DOHH2 (cell line): ENCODE results near the gene CD72.

Experiments used
- H3F3A ChIP-seq: fragments of 200-600 bp; sonication (generic), shearing (Covaris generic); 2 replicates; pipeline ENCODE4 v1.6.0; 2016; ENCODE audit warnings: antibody characterized with exemption, mild to moderate bottlenecking; ENCODE audit not compliant: control insufficient read depth, insufficient read depth
- H3K27ac ChIP-seq: fragments of 200-600 bp; sonication (generic); 2 replicates; pipeline ENCODE4 v1.5.1; 2014; ENCODE audit warnings: low read depth, mild to moderate bottlenecking, low read length, moderate library complexity
- H3K27me3 ChIP-seq: fragments of 200-600 bp; sonication (generic); 2 replicates; pipeline ENCODE4 v1.6.1; 2014; ENCODE audit warnings: mild to moderate bottlenecking, low read length, mixed read lengths; ENCODE audit not compliant: control insufficient read depth
- H3K36me3 ChIP-seq: fragments of 200-600 bp; sonication (generic); 2 replicates; pipeline ENCODE4 v1.6.1; 2014; ENCODE audit warnings: mild to moderate bottlenecking, low read length, moderate library complexity, mixed read lengths; ENCODE audit not compliant: control insufficient read depth
- H3K4me1 ChIP-seq: fragments of 200-600 bp; sonication (generic); 2 replicates; pipeline ENCODE4 v1.6.1; 2014; ENCODE audit warnings: mild to moderate bottlenecking, low read length, mixed read lengths; ENCODE audit not compliant: control insufficient read depth
- H3K4me2 ChIP-seq: fragments of 200-600 bp; sonication (generic); 2 replicates; pipeline ENCODE4 v1.6.0; 2014; ENCODE audit warnings: mild to moderate bottlenecking, low read length, moderate library complexity
- H3K4me3 ChIP-seq: fragments of 200-600 bp; sonication (generic); 2 replicates; pipeline ENCODE4 v1.5.1; 2014; ENCODE audit warnings: mild to moderate bottlenecking, low read length, mixed read lengths
- H3K79me2 ChIP-seq: fragments of 200-600 bp; sonication (generic); 2 replicates; pipeline ENCODE4 v1.6.1; 2014; ENCODE audit warnings: mild to moderate bottlenecking, low read length, mixed read lengths; ENCODE audit not compliant: control insufficient read depth
- H3K9me2 ChIP-seq: fragments of 200-600 bp; sonication (generic); replicated peaks from 2 replicates; pipeline ENCODE4 v1.6.1; 2014; ENCODE audit warnings: mild to moderate bottlenecking, low read length, mixed read lengths; ENCODE audit not compliant: control insufficient read depth
- H3K9me3 ChIP-seq: fragments of 200-600 bp; sonication (generic); 2 replicates; pipeline ENCODE4 v1.6.1; 2014; ENCODE audit warnings: antibody characterized with exemption, low read length, mixed read lengths; ENCODE audit not compliant: control insufficient read depth, insufficient read depth
- H4K20me1 ChIP-seq: fragments of 200-600 bp; sonication (generic); 2 replicates; pipeline ENCODE4 v1.6.0; 2014; ENCODE audit warnings: low read depth, mild to moderate bottlenecking, antibody characterized with exemption, low read length, moderate library complexity; ENCODE audit not compliant: control insufficient read depth, insufficient read depth
- CTCF ChIP-seq: fragments of 200-600 bp; sonication (generic); IDR thresholded peaks from one replicate; pipeline ENCODE4 v1.5.1; 2014; ENCODE audit warnings: antibody characterized with exemption, mild to moderate bottlenecking, low read depth, low read length; ENCODE audit not compliant: poor library complexity, severe bottlenecking
- EZH2phosphoT487 ChIP-seq: fragments of 200-600 bp; sonication (generic); IDR thresholded peaks from 2 replicates; pipeline ENCODE4 v1.6.1; 2017; ENCODE audit warnings: borderline replicate concordance, mild to moderate bottlenecking, antibody characterized with exemption, low read length, moderate library complexity, mixed read lengths

Gene CD72

GRCh38 chr9:35574578-35575122 is 43.6 kb downstream of the CD72 start:
- Histone ChIP-seq H3K79me2 (no peaks in the 10 kb centered on the region), H3K4me1 (peaks cover 16% of the 10 kb centered on the region), H4K20me1 (no peaks in the 10 kb centered on the region), H3K4me3 (no peak overlapping the region), H3K36me3 (no peaks in the 10 kb centered on the region), H3F3A (no peaks in the 10 kb centered on the region), H3K4me2 (no peak overlapping the region), H3K27ac (no peak overlapping the region), H3K9me3 (no peaks in the 10 kb centered on the region), H3K27me3 (no peaks in the 10 kb centered on the region), H3K9me2 (no peaks in the 10 kb centered on the region)
- TF ChIP-seq CTCF (no peak), EZH2phosphoT487 (no peak)

- H3K27me3 ChIP-seq: no peaks in the 10 kb centered on the region
- H3K9me2 ChIP-seq: no peaks in the 10 kb centered on the region
- no peaks in the 10 kb centered on the region for H3K36me3 ChIP-seq
- H3K4me2 ChIP-seq: peak overlapping the region; percentile 58
- H3K4me3 ChIP-seq: no peak overlapping the region
- no peaks in the 10 kb centered on the region for H3K79me2 ChIP-seq
- H3K4me1 ChIP-seq: peaks cover 24% of the 10 kb centered on the region
- no peaks in the 10 kb centered on the region for H4K20me1 ChIP-seq
- H3F3A ChIP-seq: no peaks in the 10 kb centered on the region
- H3K9me3 ChIP-seq: no peaks in the 10 kb centered on the region
- no peak for TF ChIP-seq EZH2phosphoT487
- TF ChIP-seq CTCF: no peak
- H3K27ac ChIP-seq: no peak overlapping the region
Measured at GRCh38 chr9:35570709-35571504, 47.3 kb downstream of the CD72 start.

- no peaks in the 10 kb centered on the region for H3K79me2 ChIP-seq
- H4K20me1 ChIP-seq: no peaks in the 10 kb centered on the region
- peak overlapping the region; percentile 58 for H3K4me2 ChIP-seq
- H3K27ac ChIP-seq: peak overlapping the region; percentile 41
- no peaks in the 10 kb centered on the region for H3K9me3 ChIP-seq
- peak overlapping the region; percentile 31 for H3K4me3 ChIP-seq
- H3F3A ChIP-seq: no peaks in the 10 kb centered on the region
- no peaks in the 10 kb centered on the region for H3K9me2 ChIP-seq
- no peaks in the 10 kb centered on the region for H3K27me3 ChIP-seq
- no peaks in the 10 kb centered on the region for H3K36me3 ChIP-seq
- TF ChIP-seq CTCF (no peak), EZH2phosphoT487 (no peak)
- H3K4me1 ChIP-seq: peaks cover 24% of the 10 kb centered on the region
Measured at GRCh38 chr9:35569206-35569605, 49.0 kb downstream of the CD72 start.
